ENCODE measurements around the gene LLPH. TPM values are rescaled to one million over a fixed set of nuclear protein-coding genes. Genes with fewer than 3 reads are reported as not detected.
A peak's percentile ranks its signal among the peaks of the same experiment; 100 is the strongest.

The LLPH gene
- total and polyA plus RNA-seq, 9 donors, result 3.3 to 56.0 (median 21.5) TPM

- Histone ChIP-seq H3K9me3 (no peaks in the 10 kb centered on the region), H3K27me3 (no peaks in the 10 kb centered on the region), H3K4me3 (peak within 1 kb of the TSS; percentile 79), H3K4me1 (ENCODE audit: insufficient read depth) (peaks cover 4% of the 10 kb centered on the region), H3K36me3 (no peaks in the 10 kb centered on the region), H3K27ac (peak within 1 kb of the TSS; percentile 88 to 97)
- 0% methylated on average over 59 to 67 of the region's 67 CpGs for WGBS, 3 donors
- peak; percentile 67 to 76 (median 68) for TF ChIP-seq CTCF (IDR thresholded peaks at IDR 0.05)
- peak; percentile 78 for TF ChIP-seq POLR2A (IDR thresholded peaks at IDR 0.05)
- peak; percentile 31 for TF ChIP-seq EP300 (IDR thresholded peaks at IDR 0.05)
- intact Hi-C loops (cut with DNase I), result no loop called here
- DNase-seq, result peak; percentile 84 to 89 (median 85)
Observed at GRCh38 chr12:66169221-66170170, 38.9 kb upstream of the LLPH start, which contains the start of gene TMBIM4. Gene TMBIM4, minus strand, starts transcription at chr12:66169996. Its CDS starts 45 bp downstream, at chr12:66169951.

- 36 to 54% (median 40%) methylated on average over 8 of the region's 8 CpGs for WGBS, 3 donors
- no peak for DNase-seq
- no peak for TF ChIP-seq CTCF (IDR thresholded peaks at IDR 0.05)
- no peak for TF ChIP-seq POLR2A (IDR thresholded peaks at IDR 0.05)
- no peak for TF ChIP-seq EP300 (IDR thresholded peaks at IDR 0.05)
- Histone ChIP-seq H3K4me1 (ENCODE audit: insufficient read depth) (peaks cover 4% of the 10 kb centered on the region), H3K4me3 (peak overlapping the region; percentile 79), H3K36me3 (no peaks in the 10 kb centered on the region), H3K27ac (peak overlapping the region in 1 of 2 donors; percentile 97), H3K9me3 (no peaks in the 10 kb centered on the region), H3K27me3 (no peaks in the 10 kb centered on the region)
- intact Hi-C loops (cut with DNase I), result no loop called here
Observed at GRCh38 chr12:66168410-66168809, 37.9 kb upstream of the LLPH start.

DNA sequence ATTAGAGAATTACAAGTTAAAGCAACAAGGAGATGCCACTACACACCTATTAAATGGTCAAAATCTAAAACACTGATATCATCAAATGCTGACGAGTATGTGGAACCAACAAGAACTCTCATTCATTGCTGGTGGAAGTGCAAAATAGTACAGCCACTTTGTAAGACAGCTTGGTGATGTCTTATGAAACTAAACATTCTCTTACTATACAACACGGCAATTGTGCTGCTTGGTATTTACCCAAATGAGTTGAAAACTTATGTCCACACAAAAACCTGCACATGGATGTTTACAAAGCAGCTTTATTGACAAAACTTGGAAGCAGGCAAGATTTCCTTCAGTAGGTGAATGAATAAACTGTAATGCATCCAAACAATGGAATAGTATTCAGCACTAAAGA, 36.0 kb upstream of the LLPH start:
- Histone ChIP-seq H3K36me3 (no peaks in the 10 kb centered on the region), H3K4me1 (ENCODE audit: insufficient read depth) (peaks cover 6% of the 10 kb centered on the region), H3K27ac (no peak overlapping the region), H3K9me3 (no peaks in the 10 kb centered on the region), H3K27me3 (no peaks in the 10 kb centered on the region), H3K4me3 (no peak overlapping the region)
- 93 to 99% (median 94%) methylated on average over 2 of the region's 2 CpGs for WGBS, 3 donors
- intact Hi-C loops (cut with DNase I), result no loop called here
- TF ChIP-seq CTCF (IDR thresholded peaks at IDR 0.05) (no peak), POLR2A (IDR thresholded peaks at IDR 0.05) (no peak), EP300 (IDR thresholded peaks at IDR 0.05) (no peak)
- no peak for DNase-seq

DNA sequence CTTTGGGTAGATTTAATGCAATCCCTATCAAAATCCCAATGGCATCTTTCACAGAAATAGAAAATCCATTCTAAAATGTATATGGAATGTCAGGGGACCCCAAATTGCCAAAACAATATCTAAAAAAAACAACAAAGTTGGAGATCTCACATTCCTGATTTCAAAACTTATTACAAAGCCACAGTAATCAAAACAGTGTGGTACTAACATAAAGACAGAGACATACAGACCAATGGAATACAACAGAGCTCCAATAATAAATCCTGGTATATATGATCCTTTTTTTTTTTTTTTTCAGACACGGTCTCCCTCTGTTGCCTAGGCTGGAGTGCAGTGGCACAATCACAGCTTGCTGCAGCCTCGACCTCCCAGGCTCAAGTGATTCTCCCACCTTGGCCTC, 34.6 kb upstream of the LLPH start:
- Histone ChIP-seq H3K4me3 (no peak overlapping the region), H3K36me3 (no peaks in the 10 kb centered on the region), H3K27ac (no peak overlapping the region), H3K27me3 (no peaks in the 10 kb centered on the region), H3K9me3 (no peaks in the 10 kb centered on the region), H3K4me1 (ENCODE audit: insufficient read depth) (peaks cover 6% of the 10 kb centered on the region)
- WGBS, 3 donors, result 95 to 98% (median 98%) methylated on average over 2 of the region's 2 CpGs
- no peak for TF ChIP-seq EP300 (IDR thresholded peaks at IDR 0.05)
- no peak for DNase-seq
- intact Hi-C loops (cut with DNase I), result no loop called here

DNA sequence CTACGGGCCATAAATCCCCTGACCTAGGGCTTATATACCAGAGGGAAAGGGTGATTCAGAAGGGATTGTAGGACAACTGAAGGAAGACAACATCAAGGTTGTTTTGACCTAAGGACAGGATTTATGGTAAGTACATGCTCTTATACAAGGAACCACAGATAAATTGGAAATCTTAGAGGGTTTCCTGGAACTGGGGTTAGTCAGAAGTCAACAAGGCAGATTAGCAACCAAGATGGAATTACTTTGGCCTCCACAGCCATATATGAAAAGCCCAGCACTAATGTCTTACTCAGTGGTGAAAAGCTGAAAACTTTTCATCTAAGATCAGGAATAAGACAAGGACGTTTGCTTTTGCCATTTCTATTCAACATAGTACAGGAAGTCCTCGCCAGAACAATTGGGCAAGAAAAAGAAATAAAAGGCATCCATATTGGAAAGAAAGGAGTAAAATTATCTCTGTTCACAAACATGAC, 33.8 kb upstream of the LLPH start:
- no peaks in the 10 kb centered on the region for H3K9me3 ChIP-seq
- 88 to 90% (median 90%) methylated on average over 3 of the region's 3 CpGs for WGBS, 3 donors
- DNase-seq, result no peak
- TF ChIP-seq EP300 (IDR thresholded peaks at IDR 0.05) (no peak), POLR2A (IDR thresholded peaks at IDR 0.05) (no peak), CTCF (IDR thresholded peaks at IDR 0.05) (no peak)
- H3K4me3 ChIP-seq, result no peak overlapping the region
- H3K27ac ChIP-seq, result no peak overlapping the region
- H3K36me3 ChIP-seq, result no peaks in the 10 kb centered on the region
- H3K27me3 ChIP-seq, result no peaks in the 10 kb centered on the region
- intact Hi-C loops (cut with DNase I), result no loop called here
- peaks cover 6% of the 10 kb centered on the region for H3K4me1 ChIP-seq (ENCODE audit: insufficient read depth)
